ENCODE results near the gene KIF16B. TPM values are rescaled to one million over a fixed set of nuclear protein-coding genes. Genes with fewer than 3 reads are reported as not detected.

Gene KIF16B
- total RNA-seq, 1 donor from 2014 or later = 7.0 TPM

GRCh38 chr20:16493486-16493885, 79.8 kb downstream of the KIF16B start:
- H2AFZ ChIP-seq (ENCODE audit: low read depth, low read length) = no peak overlapping the region
- no peak for DNase-seq (ENCODE audit: low read depth)
- no peaks in the 10 kb centered on the region for H3K27me3 ChIP-seq (ENCODE audit: insufficient read depth, low read length)
- no peaks in the 10 kb centered on the region for H3K36me3 ChIP-seq (ENCODE audit: insufficient read depth, low read length)
- Mint-ChIP-seq H3K27me3 (ENCODE audit: low read depth, unreplicated experiment) (no peaks in the 10 kb centered on the region), H3K4me3 (ENCODE audit: unreplicated experiment) (no peak overlapping the region), H3K27ac (ENCODE audit: unreplicated experiment) (no peak overlapping the region), H3K36me3 (ENCODE audit: low read depth, unreplicated experiment) (peaks cover 10% of the 10 kb centered on the region), H3K9me3 (ENCODE audit: unreplicated experiment) (no peaks in the 10 kb centered on the region), H3K4me1 (ENCODE audit: low read depth, unreplicated experiment) (no peaks in the 10 kb centered on the region)
- no peak overlapping the region for H3K27ac ChIP-seq (ENCODE audit: low read depth, low read length)
- no peaks in the 10 kb centered on the region for H3K9me3 ChIP-seq (ENCODE audit: insufficient read depth, low read depth, low read length)
- no peaks in the 10 kb centered on the region for H4K20me1 ChIP-seq (ENCODE audit: insufficient read depth, low read length)
- no peak overlapping the region for H3K9ac ChIP-seq (ENCODE audit: low read length)
- no peak overlapping the region for H3K4me3 ChIP-seq (ENCODE audit: insufficient read depth, low read depth, low read length)
- H3K4me1 ChIP-seq (ENCODE audit: insufficient read depth, low read length) = peaks cover 4% of the 10 kb centered on the region
- H3K4me2 ChIP-seq (ENCODE audit: low read length) = no peak overlapping the region
- TF ChIP-seq CTCF (IDR thresholded peaks at IDR 0.05; ENCODE audit: insufficient read depth, low read depth, low read length) (no peak), EZH2 (IDR thresholded peaks at IDR 0.05; ENCODE audit: insufficient read depth, low read length) (no peak)
- H3K79me2 ChIP-seq (ENCODE audit: insufficient read depth, low read length) = no peaks in the 10 kb centered on the region
- FAIRE-seq = no peak

- H3K27me3 Mint-ChIP-seq (ENCODE audit: low read depth, unreplicated experiment) = no peaks in the 10 kb centered on the region
Measured at GRCh38 chr20:16491294-16491905, 81.8 kb downstream of the KIF16B start.

More at GRCh38 chr20:16491294-16491905, 81.8 kb downstream of the KIF16B start:
- H3K4me2 ChIP-seq (ENCODE audit: low read length) = peak overlapping the region; percentile 18
- H3K36me3 ChIP-seq (ENCODE audit: insufficient read depth, low read length) = no peaks in the 10 kb centered on the region
- DNase-seq (ENCODE audit: low read depth) = peak; percentile 51
- no peak overlapping the region for H3K27ac ChIP-seq (ENCODE audit: low read depth, low read length)
- no peaks in the 10 kb centered on the region for H3K27me3 ChIP-seq (ENCODE audit: insufficient read depth, low read length)
- peaks cover 15% of the 10 kb centered on the region for H3K36me3 Mint-ChIP-seq (ENCODE audit: low read depth, unreplicated experiment)
- peak overlapping the region; percentile 12 for H3K9ac ChIP-seq (ENCODE audit: low read length)
- H2AFZ ChIP-seq (ENCODE audit: low read depth, low read length) = no peak overlapping the region
- no peaks in the 10 kb centered on the region for H3K9me3 ChIP-seq (ENCODE audit: insufficient read depth, low read depth, low read length)
- no peak for TF ChIP-seq CTCF (IDR thresholded peaks at IDR 0.05; ENCODE audit: insufficient read depth, low read depth, low read length)
- TF ChIP-seq EZH2 (IDR thresholded peaks at IDR 0.05; ENCODE audit: insufficient read depth, low read length) = no peak
- no peaks in the 10 kb centered on the region for H4K20me1 ChIP-seq (ENCODE audit: insufficient read depth, low read length)
- no peak overlapping the region for H3K4me3 ChIP-seq (ENCODE audit: insufficient read depth, low read depth, low read length)
- H3K9me3 Mint-ChIP-seq (ENCODE audit: unreplicated experiment) = no peaks in the 10 kb centered on the region
- no peak overlapping the region for H3K4me3 Mint-ChIP-seq (ENCODE audit: unreplicated experiment)
- no peak for FAIRE-seq
- H3K27ac Mint-ChIP-seq (ENCODE audit: unreplicated experiment) = no peak overlapping the region
- H3K4me1 ChIP-seq (ENCODE audit: insufficient read depth, low read length) = peaks cover 4% of the 10 kb centered on the region
- H3K4me1 Mint-ChIP-seq (ENCODE audit: low read depth, unreplicated experiment) = no peaks in the 10 kb centered on the region
- H3K79me2 ChIP-seq (ENCODE audit: insufficient read depth, low read length) = no peaks in the 10 kb centered on the region

Measured in astrocyte (in vitro differentiated cells and primary cell).